Calu3 (cell line): Measurements from ENCODE around the gene NR2E3. TPM values are rescaled to one million over a fixed set of nuclear protein-coding genes. Genes with fewer than 3 reads are reported as not detected.

Experiments used
- BruUV-seq: library from RNA; stranded (reverse); fragments of 400-500 nt; replicated peaks from 2 replicates; lab custom pipeline; 2021; lab: Mats Ljungman, UMichigan
- CTCF ChIA-PET: fragments of 300-600 bp; sonication (Branson Sonifier 250); formaldehyde crosslinking; loops from one replicate; lab custom pipeline; 2022; ENCODE audit warnings: antibody characterized with exemption; lab: Charles Lee
- DNase-seq: peaks from one replicate; pipeline ENCODE4 v3.0.0; 2022
- H3K27ac Mint-ChIP-seq: one replicate; pipeline ENCODE4 v1.8.0; 2022; ENCODE audit warnings: mixed read lengths; ENCODE audit not compliant: unreplicated experiment
- H3K27me3 Mint-ChIP-seq: one replicate; pipeline ENCODE4 v1.8.0; 2022; ENCODE audit warnings: mixed read lengths; ENCODE audit not compliant: unreplicated experiment
- H3K36me3 Mint-ChIP-seq: one replicate; pipeline ENCODE4 v1.8.0; 2022; ENCODE audit warnings: mild to moderate bottlenecking, moderate library complexity, mixed read lengths; ENCODE audit not compliant: insufficient read depth, unreplicated experiment
- H3K4me1 Mint-ChIP-seq: one replicate; pipeline ENCODE4 v1.8.0; 2022; ENCODE audit warnings: mild to moderate bottlenecking, low read depth, mixed read lengths; ENCODE audit not compliant: unreplicated experiment
- H3K4me3 Mint-ChIP-seq: one replicate; pipeline ENCODE4 v1.8.0; 2022; ENCODE audit warnings: mild to moderate bottlenecking, low read depth, moderate library complexity, mixed read lengths; ENCODE audit not compliant: unreplicated experiment
- H3K9me3 Mint-ChIP-seq: one replicate; pipeline ENCODE4 v1.8.0; 2022; ENCODE audit warnings: low read depth, mixed read lengths; ENCODE audit not compliant: unreplicated experiment
- intact Hi-C: fragments of 100-400 bp; cut with micrococcal nuclease; formaldehyde crosslinking; loops from one replicate; pipeline ENCODE4 v1.10.0; 2022; ENCODE audit not compliant: unreplicated experiment
- total RNA-seq: library from RNA; stranded (reverse); gene quantifications from 2 replicates; pipeline ENCODE4 v1.2.3, GENCODE V29; 2022
- TF ChIP-seq, protein P1 (sequence below): fragments of 200-600 bp; IDR thresholded peaks from one replicate; pipeline ENCODE4 v1.8.0; 2022; ENCODE audit warnings: antibody characterized with exemption; ENCODE audit not compliant: unreplicated experiment

Gene NR2E3
- total RNA-seq, 1 experiment from 2014 or later: 0.83 TPM

DNA sequence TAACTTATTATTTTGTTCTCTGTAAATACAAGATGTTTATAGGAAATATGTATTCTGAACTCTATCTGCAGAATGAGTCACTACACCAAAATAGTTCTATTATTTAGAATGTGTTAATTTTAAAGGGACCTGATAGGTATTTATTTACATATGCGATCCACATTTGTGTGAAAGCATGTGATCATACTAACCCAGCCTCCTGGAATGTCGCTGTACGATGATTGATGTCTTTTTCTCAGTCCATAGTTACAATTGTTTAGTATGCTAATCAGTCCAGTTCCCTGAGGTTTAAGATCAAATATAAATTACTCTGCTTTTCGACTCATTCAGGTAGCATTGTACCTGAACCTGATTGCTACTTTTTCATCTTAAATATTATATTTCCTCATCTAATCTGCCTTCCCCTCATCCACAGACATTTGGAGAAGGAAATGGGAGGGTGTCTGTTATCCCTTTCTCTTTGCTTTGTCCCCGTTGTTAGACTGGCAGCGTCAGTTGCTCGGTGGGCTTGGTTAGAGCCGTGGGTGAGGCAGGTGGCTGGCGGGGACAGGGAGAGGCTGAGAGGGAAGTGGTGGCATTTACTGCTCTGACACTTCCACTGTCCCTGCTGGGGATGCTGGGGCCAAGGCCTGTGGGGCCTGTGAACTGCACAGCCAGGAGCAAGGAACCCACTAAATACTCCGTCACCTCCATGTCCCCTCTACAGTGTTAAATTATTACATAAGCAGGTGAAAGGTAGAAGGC, 27.8 kb upstream of the NR2E3 start:
- H3K9me3 Mint-ChIP-seq: no peaks in the 10 kb centered on the region
- CTCF ChIA-PET: interaction anchor here (0.5 to 2.9 kb wide), 4 partner anchors 8 to 43 kb away, joined by 3 to 18 read pairs (median 10); no protein-coding TSS in a partner anchor
- H3K27ac Mint-ChIP-seq: no peak overlapping the region
- intact Hi-C loops: no loop called here
- DNase-seq: no peak
- TF ChIP-seq, protein P1, sequence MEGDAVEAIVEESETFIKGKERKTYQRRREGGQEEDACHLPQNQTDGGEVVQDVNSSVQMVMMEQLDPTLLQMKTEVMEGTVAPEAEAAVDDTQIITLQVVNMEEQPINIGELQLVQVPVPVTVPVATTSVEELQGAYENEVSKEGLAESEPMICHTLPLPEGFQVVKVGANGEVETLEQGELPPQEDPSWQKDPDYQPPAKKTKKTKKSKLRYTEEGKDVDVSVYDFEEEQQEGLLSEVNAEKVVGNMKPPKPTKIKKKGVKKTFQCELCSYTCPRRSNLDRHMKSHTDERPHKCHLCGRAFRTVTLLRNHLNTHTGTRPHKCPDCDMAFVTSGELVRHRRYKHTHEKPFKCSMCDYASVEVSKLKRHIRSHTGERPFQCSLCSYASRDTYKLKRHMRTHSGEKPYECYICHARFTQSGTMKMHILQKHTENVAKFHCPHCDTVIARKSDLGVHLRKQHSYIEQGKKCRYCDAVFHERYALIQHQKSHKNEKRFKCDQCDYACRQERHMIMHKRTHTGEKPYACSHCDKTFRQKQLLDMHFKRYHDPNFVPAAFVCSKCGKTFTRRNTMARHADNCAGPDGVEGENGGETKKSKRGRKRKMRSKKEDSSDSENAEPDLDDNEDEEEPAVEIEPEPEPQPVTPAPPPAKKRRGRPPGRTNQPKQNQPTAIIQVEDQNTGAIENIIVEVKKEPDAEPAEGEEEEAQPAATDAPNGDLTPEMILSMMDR: no peak
- peaks cover 61% of the 10 kb centered on the region for H3K4me1 Mint-ChIP-seq
- H3K27me3 Mint-ChIP-seq: no peaks in the 10 kb centered on the region
- no peak overlapping the region for H3K4me3 Mint-ChIP-seq
- no TSS peak for BruUV-seq
- peaks cover 7% of the 10 kb centered on the region for H3K36me3 Mint-ChIP-seq

DNA sequence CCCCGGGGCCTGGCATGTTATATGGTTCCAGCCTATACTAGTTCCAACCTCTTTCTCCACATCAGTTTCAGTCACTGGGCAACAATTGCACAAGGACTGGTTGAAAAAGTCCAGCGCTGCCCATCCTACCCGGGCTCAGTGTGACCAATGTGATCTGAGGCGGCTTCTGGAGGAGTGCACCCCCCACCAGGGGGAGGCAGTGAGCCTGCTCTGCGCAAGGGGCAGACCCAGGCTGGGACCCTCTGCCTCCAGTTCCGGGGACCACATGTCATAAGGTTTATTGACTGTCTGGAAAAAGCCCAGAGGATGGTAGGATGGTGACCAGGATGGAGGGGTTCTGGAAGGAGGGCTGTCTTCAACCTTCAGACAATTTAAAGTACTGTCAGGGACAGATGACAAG, 25.6 kb upstream of the NR2E3 start:
- CTCF ChIA-PET: interaction anchor here (1.2 to 2.9 kb wide), 2 partner anchors 8 to 32 kb away, joined by 6 to 14 read pairs; no protein-coding TSS in a partner anchor
- H3K36me3 Mint-ChIP-seq: peaks cover 7% of the 10 kb centered on the region

DNA sequence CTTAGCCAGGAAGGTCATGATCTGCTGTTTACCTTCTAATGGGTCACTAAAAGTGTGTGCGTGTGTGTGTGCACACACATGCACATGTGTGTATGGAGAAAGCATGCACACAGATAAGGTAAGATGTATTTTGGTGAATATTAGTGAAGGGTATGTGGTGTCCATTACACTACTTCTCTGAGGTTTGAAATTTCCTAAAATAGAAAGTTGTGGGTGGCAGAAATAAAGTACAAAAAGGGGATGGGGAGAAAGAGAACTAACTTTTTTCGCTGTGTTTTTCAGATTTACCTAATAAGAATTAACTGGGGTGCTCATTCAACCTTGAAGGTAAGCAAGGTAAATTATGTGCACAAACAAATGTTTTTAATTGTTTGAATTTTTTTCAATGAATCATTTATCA, 24.4 kb upstream of the NR2E3 start:
- peaks cover 20% of the 10 kb centered on the region for H3K36me3 Mint-ChIP-seq
- DNase-seq: no peak
- H3K9me3 Mint-ChIP-seq: no peaks in the 10 kb centered on the region
- H3K27me3 Mint-ChIP-seq: no peaks in the 10 kb centered on the region
- H3K4me1 Mint-ChIP-seq: peaks cover 56% of the 10 kb centered on the region
- peak overlapping the region; percentile 34 for H3K27ac Mint-ChIP-seq
- no peak overlapping the region for H3K4me3 Mint-ChIP-seq
- CTCF ChIA-PET: interaction anchor here (0.6 to 0.7 kb wide), 2 partner anchors 13 to 31 kb away, joined by 3 to 4 read pairs; no protein-coding TSS in a partner anchor
- intact Hi-C loops: no loop called here
- no TSS peak for BruUV-seq
- TF ChIP-seq, protein P1: no peak

More for the DNA sequence above, 25.6 kb upstream of the NR2E3 start:
- no peaks in the 10 kb centered on the region for H3K27me3 Mint-ChIP-seq
- H3K4me3 Mint-ChIP-seq: no peak overlapping the region
- H3K9me3 Mint-ChIP-seq: no peaks in the 10 kb centered on the region
- BruUV-seq: no TSS peak
- intact Hi-C loops: no loop called here
- H3K27ac Mint-ChIP-seq: no peak overlapping the region
- peaks cover 56% of the 10 kb centered on the region for H3K4me1 Mint-ChIP-seq
- TF ChIP-seq, protein P1: peak; percentile 73
- peak; percentile 44 for DNase-seq

- intact Hi-C loops: no loop called here
- peaks cover 24% of the 10 kb centered on the region for H3K36me3 Mint-ChIP-seq
- no peak overlapping the region for H3K27ac Mint-ChIP-seq
- H3K27me3 Mint-ChIP-seq: no peaks in the 10 kb centered on the region
- CTCF ChIA-PET: interaction anchor here (0.6 to 0.7 kb wide), 2 partner anchors 13 to 32 kb away, joined by 3 to 4 read pairs; no protein-coding TSS in a partner anchor
- no TSS peak for BruUV-seq
- TF ChIP-seq, protein P1: no peak
- no peak for DNase-seq
- peaks cover 2% of the 10 kb centered on the region for H3K9me3 Mint-ChIP-seq
- no peak overlapping the region for H3K4me3 Mint-ChIP-seq
- H3K4me1 Mint-ChIP-seq: peaks cover 58% of the 10 kb centered on the region
Measured at GRCh38 chr15:71786673-71787072, 23.7 kb upstream of the NR2E3 start.
